ENCODE results near the gene KAT8. TPM values are rescaled to one million over a fixed set of nuclear protein-coding genes. Genes with fewer than 3 reads are reported as not detected.
A peak's percentile ranks its signal among the peaks of the same experiment; 100 is the strongest.

KAT8 gene
- total and polyA plus RNA-seq, 2 of the 13 experiments (the other 11 are each of a cell fraction or from before 2014, with no cell fraction given) = 79.0 to 84.2 TPM

DNA sequence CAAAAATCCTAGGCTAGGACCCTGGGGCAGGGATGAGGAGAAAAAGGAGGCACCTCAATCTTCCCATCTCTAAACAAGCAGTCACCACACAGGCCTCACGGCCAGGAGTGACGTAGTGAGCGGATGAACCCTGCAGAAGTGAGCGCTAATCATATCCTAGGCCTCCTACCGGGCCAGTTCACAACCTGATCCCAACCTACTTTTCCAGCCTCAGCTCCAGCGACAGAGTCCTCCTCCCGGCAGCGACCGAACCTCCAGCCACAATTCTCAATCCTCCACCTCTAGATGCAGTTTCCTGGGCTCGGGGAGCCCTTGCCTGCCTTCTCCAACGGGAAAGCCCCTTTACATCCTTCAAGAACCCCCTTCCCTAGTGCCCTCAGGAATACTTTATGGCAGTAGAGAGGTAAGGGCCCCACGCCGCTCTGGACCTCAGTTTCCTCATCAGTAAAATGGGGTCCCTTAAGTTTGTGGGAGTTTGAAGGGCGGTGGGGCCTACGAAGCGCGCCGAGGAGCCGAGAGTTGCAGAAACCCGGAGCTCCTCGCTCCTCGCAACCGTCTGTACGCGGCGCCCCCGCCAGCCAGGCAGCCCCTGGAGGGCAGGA lies 44.8 kb upstream of the KAT8 start (continued):
- TF ChIP-seq, protein P1, sequence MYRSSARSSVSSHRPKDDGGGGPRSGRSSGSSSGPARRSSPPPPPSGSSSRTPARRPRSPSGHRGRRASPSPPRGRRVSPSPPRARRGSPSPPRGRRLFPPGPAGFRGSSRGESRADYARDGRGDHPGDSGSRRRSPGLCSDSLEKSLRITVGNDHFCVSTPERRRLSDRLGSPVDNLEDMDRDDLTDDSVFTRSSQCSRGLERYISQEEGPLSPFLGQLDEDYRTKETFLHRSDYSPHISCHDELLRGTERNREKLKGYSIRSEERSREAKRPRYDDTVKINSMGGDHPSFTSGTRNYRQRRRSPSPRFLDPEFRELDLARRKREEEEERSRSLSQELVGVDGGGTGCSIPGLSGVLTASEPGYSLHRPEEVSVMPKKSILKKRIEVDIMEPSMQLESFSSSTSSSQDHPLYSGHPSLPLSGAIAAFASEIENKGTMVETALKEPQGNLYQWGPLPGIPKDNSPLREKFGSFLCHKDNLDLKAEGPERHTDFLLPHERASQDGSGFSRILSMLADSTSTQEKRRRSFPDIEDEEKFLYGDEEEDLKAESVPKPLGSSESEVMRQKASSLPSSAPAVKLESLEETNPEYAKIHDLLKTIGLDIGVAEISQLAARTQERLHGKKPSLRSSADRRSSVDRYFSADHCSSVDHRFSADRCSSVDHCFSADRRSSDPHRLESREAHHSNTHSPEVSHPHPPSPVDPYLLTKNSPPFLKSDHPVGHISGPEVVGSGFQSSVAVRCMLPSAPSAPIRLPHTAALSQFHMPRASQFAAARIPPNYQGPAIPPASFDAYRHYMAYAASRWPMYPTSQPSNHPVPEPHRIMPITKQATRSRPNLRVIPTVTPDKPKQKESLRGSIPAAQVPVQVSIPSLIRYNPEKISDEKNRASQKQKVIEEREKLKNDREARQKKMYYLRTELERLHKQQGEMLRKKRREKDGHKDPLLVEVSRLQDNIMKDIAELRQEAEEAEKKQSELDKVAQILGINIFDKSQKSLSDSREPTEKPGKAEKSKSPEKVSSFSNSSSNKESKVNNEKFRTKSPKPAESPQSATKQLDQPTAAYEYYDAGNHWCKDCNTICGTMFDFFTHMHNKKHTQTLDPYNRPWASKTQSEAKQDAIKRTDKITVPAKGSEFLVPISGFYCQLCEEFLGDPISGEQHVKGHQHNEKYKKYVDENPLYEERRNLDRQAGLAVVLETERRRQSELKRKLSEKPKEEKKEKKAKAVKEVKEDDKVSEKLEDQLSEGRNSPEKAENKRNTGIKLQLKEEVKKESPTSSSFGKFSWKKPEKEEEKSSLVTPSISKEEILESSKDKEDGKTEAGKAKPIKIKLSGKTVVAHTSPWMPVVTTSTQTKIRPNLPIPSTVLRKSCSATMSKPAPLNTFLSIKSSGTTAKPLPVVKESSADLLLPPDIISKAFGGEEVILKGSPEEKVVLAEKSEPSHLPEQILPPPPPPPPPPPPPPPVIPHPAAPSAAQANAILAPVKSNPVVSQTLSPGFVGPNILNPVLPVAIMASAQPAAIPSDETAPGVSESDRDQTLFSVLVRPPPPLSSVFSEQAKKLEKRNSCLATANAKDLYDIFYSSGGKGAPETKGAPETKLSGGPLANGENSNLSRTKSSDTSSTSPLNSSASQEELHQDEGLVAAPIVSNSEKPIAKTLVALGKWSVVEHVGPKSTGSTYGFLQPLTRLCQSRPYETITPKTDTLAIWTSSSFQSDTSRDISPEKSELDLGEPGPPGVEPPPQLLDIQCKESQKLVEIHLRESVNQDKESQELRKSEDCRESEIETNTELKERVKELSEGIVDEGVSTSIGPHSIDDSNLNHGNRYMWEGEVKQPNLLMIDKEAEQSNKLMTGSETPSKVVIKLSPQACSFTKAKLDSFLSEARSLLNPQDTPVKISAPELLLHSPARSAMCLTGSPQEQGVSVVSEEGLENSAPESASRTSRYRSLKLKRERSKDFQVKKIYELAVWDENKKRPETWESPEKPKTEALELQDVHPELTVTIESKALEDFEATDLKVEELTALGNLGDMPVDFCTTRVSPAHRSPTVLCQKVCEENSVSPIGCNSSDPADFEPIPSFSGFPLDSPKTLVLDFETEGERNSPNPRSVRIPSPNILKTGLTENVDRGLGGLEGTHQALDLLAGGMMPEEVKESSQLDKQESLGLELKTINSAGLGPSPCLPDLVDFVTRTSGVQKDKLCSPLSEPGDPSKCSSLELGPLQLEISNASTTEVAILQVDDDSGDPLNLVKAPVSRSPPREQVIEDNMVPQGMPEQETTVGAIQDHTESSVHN (CRISPR knock-in tag; IDR thresholded peaks at IDR 0.05) = no peak
- TF ChIP-seq ZNF30 (CRISPR knock-in tag; IDR thresholded peaks at IDR 0.05) (no peak), ZNF598 (CRISPR knock-in tag; IDR thresholded peaks at IDR 0.05; ENCODE audit: borderline replicate concordance) (0 out of 2 replicates have a peak, but pooled peaks have one; percentile 4), ZNF496 (CRISPR knock-in tag; IDR thresholded peaks at IDR 0.05; ENCODE audit: insufficient replicate concordance) (no peak), ZNF589 (CRISPR knock-in tag; conservative IDR thresholded peaks at IDR 0.05) (no peak), ZNF557 (CRISPR knock-in tag; IDR thresholded peaks at IDR 0.05) (no peak), ZNF501 (CRISPR knock-in tag; IDR thresholded peaks at IDR 0.05) (peak; percentile 56), ZNF644 (CRISPR knock-in tag; IDR thresholded peaks at IDR 0.05; ENCODE audit: low read depth) (no peak), ZNF570 (CRISPR knock-in tag; IDR thresholded peaks at IDR 0.05; ENCODE audit: borderline replicate concordance) (no peak), ERF (CRISPR knock-in tag; IDR thresholded peaks at IDR 0.05) (no peak), MEIS1 (CRISPR knock-in tag; IDR thresholded peaks at IDR 0.05; ENCODE audit: borderline replicate concordance) (no peak; the same call in 1 of the 2 replicates)
- TF ChIP-seq, protein P2, sequence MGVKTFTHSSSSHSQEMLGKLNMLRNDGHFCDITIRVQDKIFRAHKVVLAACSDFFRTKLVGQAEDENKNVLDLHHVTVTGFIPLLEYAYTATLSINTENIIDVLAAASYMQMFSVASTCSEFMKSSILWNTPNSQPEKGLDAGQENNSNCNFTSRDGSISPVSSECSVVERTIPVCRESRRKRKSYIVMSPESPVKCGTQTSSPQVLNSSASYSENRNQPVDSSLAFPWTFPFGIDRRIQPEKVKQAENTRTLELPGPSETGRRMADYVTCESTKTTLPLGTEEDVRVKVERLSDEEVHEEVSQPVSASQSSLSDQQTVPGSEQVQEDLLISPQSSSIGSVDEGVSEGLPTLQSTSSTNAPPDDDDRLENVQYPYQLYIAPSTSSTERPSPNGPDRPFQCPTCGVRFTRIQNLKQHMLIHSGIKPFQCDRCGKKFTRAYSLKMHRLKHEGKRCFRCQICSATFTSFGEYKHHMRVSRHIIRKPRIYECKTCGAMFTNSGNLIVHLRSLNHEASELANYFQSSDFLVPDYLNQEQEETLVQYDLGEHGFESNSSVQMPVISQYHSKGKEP (CRISPR knock-in tag; IDR thresholded peaks at IDR 0.05) = no peak; the same call in 1 of the 2 replicates
- TF ChIP-seq, protein P3, sequence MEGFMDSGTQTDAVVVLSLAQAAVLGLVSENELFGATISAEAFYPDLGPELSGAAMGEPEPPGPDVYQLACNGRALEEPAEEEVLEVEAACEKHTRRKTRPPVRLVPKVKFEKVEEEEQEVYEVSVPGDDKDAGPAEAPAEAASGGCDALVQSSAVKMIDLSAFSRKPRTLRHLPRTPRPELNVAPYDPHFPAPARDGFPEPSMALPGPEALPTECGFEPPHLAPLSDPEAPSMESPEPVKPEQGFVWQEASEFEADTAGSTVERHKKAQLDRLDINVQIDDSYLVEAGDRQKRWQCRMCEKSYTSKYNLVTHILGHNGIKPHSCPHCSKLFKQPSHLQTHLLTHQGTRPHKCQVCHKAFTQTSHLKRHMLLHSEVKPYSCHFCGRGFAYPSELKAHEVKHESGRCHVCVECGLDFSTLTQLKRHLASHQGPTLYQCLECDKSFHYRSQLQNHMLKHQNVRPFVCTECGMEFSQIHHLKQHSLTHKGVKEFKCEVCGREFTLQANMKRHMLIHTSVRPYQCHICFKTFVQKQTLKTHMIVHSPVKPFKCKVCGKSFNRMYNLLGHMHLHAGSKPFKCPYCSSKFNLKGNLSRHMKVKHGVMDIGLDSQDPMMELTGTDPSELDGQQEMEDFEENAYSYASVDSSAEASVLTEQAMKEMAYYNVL (CRISPR knock-in tag; IDR thresholded peaks at IDR 0.05; ENCODE audit: borderline replicate concordance) = no peak
- TF ChIP-seq, protein P4, sequence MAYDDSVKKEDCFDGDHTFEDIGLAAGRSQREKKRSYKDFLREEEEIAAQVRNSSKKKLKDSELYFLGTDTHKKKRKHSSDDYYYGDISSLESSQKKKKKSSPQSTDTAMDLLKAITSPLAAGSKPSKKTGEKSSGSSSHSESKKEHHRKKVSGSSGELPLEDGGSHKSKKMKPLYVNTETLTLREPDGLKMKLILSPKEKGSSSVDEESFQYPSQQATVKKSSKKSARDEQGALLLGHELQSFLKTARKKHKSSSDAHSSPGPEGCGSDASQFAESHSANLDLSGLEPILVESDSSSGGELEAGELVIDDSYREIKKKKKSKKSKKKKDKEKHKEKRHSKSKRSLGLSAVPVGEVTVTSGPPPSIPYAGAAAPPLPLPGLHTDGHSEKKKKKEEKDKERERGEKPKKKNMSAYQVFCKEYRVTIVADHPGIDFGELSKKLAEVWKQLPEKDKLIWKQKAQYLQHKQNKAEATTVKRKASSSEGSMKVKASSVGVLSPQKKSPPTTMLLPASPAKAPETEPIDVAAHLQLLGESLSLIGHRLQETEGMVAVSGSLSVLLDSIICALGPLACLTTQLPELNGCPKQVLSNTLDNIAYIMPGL (CRISPR knock-in tag; IDR thresholded peaks at IDR 0.05; ENCODE audit: borderline replicate concordance in 1 of 2, low read depth in 1 of 2) = peak; percentile 2 to 8; a peak in 2 of 4 replicates

All from HepG2 (cell line).